GM21529 (cell line): ENCODE measurements around the gene BTNL3.

Experiments used
- ATAC-seq: cut with Tn5 transposase; IDR thresholded peaks from one replicate; pipeline ENCODE4 v1.9.1; 2021; ENCODE audit not compliant: unreplicated experiment

The BTNL3 gene

GRCh38 chr5:181020688-181021087, 32.0 kb downstream of the BTNL3 start:
- ATAC-seq: no peak

DNA sequence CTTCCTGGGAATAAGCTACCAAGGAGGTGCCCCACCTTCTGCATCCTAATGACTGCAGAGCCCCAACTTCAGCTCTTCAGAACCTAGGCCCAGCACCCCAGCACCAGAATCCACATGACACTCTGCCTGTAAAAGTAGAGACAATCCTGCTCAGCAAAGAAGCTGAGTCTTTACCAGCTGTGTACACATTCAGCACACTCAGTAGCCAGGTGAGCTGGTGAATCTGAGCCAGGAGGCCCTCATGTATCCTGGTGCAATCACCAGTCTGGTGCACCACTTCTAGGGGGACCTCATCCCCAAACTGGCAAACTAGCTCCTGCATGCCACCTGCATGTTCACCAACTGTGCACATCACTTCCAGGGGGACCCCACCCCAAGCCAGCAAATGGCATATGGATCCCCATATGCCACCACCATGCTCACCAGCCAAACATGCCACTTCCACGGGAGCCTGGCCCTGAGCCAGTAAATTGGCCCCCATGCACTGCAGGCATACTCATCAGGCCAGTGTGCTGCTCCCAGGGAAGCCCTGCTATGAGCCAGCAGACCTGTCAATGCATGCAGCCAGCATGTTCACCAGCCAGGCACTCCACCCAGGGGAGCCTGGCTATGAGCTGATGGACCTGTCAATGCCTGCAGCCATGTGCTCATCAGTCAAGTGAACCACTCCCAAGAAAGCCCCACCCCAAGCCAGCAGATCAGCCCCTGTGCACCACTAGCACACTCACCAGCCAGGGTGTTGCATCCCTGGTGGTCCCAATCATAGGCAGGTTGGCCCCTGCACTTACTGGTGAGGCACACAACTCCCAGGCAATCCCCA, 35.8 kb downstream of the BTNL3 start:
- no peak for ATAC-seq

GRCh38 chr5:181027452-181028031, 38.9 kb downstream of the BTNL3 start:
- no peak for ATAC-seq

- ATAC-seq: no peak
These were observed 39.6 kb downstream of the BTNL3 start for GRCh38 chr5:181028032-181028819.

GRCh38 chr5:181031716-181032115, 43.1 kb downstream of the BTNL3 start:
- no peak for ATAC-seq

DNA sequence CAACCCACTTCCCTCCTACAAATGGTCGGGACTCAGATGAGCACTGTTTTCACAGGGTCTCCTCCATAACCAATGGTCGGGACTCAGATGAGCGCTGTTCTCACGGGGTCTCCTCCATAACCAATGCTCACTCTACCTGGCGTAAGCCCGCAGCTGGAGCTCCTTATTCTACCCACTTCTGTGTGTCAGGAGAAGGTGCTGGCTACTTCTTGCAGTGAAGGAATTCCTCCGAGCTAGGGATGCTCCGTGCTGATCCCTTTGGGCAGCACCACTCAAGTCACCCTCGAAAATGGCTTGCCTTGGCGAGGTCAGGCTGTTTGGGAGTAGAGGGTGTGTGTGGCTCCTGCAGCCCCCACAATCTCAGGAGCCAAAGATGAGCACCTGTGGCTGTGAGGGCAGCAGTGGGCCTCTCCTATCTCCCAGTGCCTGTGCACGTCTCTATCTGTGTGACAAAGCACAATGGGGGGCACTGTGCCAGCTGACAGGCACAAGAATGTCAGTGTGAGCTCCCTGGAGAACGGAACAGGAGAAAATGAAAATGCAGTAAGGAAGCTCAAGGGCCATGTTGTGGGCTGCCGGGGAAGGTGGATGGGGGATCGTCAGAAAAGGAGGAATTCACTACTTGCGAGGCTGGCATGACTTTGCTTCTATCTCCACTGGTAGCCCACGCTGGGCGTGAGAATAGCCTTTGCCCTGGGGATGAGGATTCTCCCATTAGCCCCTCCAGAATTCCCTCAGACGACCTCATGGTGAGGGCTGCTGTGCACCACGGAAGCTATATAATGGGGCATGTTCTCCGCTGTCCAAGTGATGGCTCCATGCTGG, 47.6 kb downstream of the BTNL3 start:
- no peak for ATAC-seq

- ATAC-seq: no peak
These were observed 48.2 kb downstream of the BTNL3 start for GRCh38 chr5:181036816-181037364.

DNA sequence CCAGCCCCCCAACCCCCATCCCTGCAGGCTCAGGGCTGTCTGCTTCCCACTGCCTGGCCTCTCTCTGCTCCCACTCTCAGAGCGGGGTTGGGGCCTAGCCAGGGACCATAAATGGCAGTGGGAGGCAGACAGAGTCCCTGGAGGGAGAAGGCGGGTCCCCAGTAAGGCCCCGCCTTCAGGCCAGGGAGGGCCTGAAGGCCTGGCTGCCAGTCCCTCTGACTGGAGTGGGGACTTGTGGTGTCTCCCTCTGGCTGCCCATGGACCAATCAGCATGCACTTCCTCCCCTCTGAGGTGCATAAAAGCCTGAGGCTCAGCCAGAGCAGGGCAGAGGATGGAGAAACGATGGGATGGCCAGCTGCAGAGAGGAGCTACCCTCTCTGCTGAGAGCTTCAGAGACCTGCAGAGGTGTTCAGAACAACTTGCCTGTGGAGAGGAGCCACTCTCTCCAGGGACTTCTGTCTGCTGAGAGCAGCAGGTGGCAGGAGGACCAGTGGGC, 48.8 kb downstream of the BTNL3 start:
- ATAC-seq: no peak

DNA sequence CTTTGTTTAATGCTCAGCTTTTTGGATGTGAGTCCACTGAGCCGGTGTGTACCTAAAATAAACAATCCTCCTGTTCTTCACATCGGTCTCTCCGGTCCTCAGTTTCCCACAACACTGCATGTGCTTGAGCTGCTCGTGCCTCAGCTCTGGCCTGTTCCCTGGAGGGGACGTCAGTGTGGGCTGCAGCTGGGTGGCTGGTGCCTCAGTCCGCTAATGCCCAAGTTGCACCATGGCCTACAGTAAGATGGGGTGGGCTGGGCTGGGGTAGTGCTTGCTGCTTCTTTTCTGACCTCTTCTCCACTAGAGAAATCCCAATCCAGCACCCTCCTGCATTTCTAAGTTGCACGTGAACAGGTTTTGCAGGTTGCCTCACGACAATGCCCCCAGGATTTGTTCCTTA, 50.8 kb downstream of the BTNL3 start:
- ATAC-seq: no peak

DNA sequence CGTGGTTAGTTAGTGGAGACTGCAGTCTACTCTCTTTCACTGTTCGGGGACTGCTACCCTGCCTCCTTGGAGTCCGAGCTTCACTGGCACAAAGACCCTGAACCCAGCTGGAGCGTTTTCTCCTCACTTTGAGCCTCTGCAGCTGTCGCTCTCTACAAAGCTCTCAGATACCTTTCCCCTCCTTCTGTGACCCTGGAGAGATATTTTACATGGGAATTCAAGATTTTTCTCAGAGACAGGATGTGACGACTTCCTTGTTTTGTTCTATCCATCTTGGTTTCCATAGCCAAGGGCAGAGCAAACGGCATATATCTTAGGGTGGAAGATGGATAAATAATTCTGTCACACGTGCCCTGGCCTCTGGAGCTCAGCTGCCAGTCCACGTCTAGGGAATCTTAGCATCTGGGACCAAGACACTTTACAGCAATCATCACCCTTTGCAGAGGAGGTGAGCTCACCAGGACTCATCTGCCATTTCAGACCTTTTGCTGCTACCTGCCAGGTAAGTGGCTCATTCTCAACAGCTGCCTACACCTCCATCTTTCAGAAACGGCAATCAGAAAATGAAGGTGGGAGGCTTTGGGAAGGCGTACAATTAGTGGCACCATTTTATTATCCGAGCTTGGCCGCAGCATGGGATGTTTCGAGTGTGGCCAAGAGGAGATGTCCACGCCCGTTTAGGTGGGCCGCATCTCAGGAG, 51.4 kb downstream of the BTNL3 start, which contains the start of gene BTNL9:
Gene BTNL9, plus strand, starts transcription at position 336 of the 700 bp plus-strand sequence. CDS start 5,224 bp downstream, outside the sequence.
- no peak for ATAC-seq

GRCh38 chr5:181040631-181040945, 51.9 kb downstream of the BTNL3 start:
- no peak for ATAC-seq

GRCh38 chr5:181041043-181041442, 52.4 kb downstream of the BTNL3 start:
- no peak for ATAC-seq

DNA sequence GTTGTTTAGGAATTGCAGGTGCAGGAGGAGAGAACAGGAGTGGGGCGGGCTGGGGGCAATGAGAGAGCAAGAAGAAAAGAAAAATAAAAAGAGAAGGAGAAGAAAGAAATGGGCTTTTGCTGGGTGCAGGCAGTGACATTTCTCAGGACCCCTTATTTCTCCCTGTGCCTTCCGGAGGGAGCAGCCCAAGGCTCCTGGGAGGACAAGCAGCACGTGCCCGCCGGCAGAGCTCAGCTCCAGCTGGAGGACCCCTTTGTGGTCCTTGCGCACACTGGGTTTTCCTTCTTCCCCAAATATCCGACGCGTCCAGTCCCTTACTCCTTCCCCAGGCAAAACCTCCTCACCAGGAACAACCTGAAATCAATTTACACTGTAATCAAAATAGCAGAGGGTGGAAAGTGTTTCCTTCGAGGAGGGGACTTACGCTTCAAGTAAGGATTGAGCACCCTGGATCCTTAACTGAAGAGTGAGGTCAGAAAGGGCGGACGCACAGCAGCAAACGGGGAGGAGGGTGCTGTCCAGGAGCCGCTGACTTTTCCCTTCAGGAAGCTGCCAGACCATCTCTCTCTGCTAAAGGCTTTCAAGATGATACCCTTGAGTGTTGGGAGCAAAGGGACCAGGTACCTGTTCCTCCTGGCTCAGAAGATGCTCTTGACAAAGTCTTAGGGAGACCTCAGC, 53.5 kb downstream of the BTNL3 start:
- ATAC-seq: no peak

DNA sequence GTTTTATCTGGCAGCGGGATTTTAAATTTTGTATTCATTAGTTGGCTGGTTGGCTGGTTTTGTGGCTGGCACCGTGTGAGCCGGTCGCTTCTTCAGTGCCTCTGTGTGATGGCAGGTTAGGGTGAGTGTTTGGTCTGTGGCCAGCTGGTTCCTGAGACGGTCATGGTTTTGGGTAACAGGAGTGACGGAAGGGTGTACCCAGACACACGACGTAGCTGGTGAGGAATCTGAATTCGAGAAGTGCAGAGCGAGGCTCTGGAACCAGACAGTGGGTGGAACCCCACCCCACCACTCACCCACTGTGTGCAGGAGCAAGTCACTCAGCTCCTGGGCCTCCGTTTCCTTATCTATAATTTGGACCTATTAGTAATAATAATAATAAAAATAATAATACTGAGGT, 54.1 kb downstream of the BTNL3 start:
- ATAC-seq: no peak

DNA sequence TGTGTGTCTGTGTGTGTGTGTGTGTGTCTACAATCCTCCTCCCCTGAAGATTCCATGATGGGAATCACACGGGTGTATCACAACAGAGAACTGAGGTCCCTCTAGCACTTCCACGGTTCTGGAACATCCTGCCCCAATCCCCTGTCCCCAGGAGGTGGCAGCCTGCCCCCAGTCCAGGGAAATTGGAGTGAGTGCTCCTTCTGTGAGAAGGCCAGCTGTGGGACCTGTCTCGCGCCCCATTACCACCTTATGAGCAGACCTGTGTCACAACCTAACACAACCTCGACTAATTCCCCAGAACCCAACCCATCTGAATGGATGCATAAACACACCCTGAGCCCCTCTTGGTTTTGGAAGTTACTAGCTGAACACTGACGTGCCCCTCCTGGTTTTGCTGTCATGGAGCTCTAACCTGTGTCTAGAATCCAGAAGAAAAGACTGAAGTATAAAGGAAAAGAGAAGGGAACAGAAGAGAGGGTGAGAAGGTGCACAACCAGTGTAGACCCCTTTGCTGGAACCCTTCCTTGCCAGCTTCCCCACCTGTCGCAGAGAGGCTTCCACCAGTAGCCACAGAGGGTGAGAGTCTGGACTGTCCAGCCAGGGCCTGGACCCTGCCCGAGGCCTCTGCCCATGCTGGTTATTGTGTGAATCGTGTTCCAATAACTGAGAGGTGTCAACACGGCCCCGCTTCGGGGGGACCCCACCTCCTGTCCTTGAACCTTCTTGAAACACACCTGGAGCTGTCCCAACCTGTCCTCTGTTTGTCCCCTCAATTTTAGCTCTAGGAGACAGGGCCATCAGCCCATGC, 54.8 kb downstream of the BTNL3 start:
- ATAC-seq: no peak

- ATAC-seq: no peak
These were observed 55.5 kb downstream of the BTNL3 start for GRCh38 chr5:181044093-181044599.

GRCh38 chr5:181044662-181045305, 56.1 kb downstream of the BTNL3 start:
- no peak for ATAC-seq

- ATAC-seq: no peak
These were observed 56.7 kb downstream of the BTNL3 start for GRCh38 chr5:181045316-181045715.
